WTC11 (cell line): ENCODE measurements around the gene ADAMTS2. TPM values are rescaled to one million over a fixed set of nuclear protein-coding genes. Genes with fewer than 3 reads are reported as not detected.

Experiments
- ATAC-seq: fragments of 200-7000 bp; cut with Tn5 transposase; 2 replicates; pipeline ENCODE4 v1.10.0; 2021; ENCODE audit warnings: mild to moderate bottlenecking, moderate library complexity
- CTCF ChIA-PET: fragments of 300-600 bp; sonication (Branson Sonifier 250); formaldehyde crosslinking; loops from one replicate; lab custom pipeline; 2021; ENCODE audit warnings: antibody characterized with exemption; lab: Charles Lee
- POLR2A ChIA-PET: fragments of 350-600 bp; sonication (Branson Sonifier 250); formaldehyde crosslinking; loops from one replicate; lab custom pipeline; 2021; ENCODE audit warnings: antibody characterized with exemption; lab: Charles Lee
- DNase-seq: peaks from one replicate; pipeline ENCODE4 v3.0.0; 2021; ENCODE audit warnings: low spot score
- H3K27ac Mint-ChIP-seq: 2 replicates; pipeline ENCODE4 v1.8.0; 2021; ENCODE audit warnings: mixed read lengths
- H3K27me3 Mint-ChIP-seq: 2 replicates; pipeline ENCODE4 v1.8.0; 2021; ENCODE audit warnings: low read depth, mild to moderate bottlenecking, moderate library complexity, mixed read lengths
- H3K36me3 Mint-ChIP-seq: 2 replicates; pipeline ENCODE4 v1.8.0; 2021; ENCODE audit warnings: mixed read lengths
- H3K4me1 Mint-ChIP-seq: 2 replicates; pipeline ENCODE4 v1.8.0; 2022; ENCODE audit warnings: mixed read lengths
- H3K4me3 Mint-ChIP-seq: 2 replicates; pipeline ENCODE4 v1.8.0; 2021; ENCODE audit warnings: mild to moderate bottlenecking, moderate library complexity, mixed read lengths
- H3K9me3 Mint-ChIP-seq: 2 replicates; pipeline ENCODE4 v1.8.0; 2021; ENCODE audit warnings: mixed read lengths
- CREB1 ChIP-seq: sonication (generic); formaldehyde crosslinking; IDR thresholded peaks from 2 replicates; pipeline ENCODE4 v1.8.0; 2023; ENCODE audit warnings: mild to moderate bottlenecking, missing genetic modification reagents
- NR1H2 ChIP-seq: sonication (generic); formaldehyde crosslinking; IDR thresholded peaks from 2 replicates; pipeline ENCODE4 v1.9.0; 2021; ENCODE audit warnings: mild to moderate bottlenecking, moderate library complexity, missing genetic modification reagents
- NR2C2 ChIP-seq: sonication (generic); formaldehyde crosslinking; IDR thresholded peaks from 2 replicates; pipeline ENCODE4 v1.8.0; 2022; ENCODE audit warnings: mild to moderate bottlenecking, missing genetic modification reagents
- RORB ChIP-seq: fragments of 250-450 bp; sonication (Bioruptor Pico); IDR thresholded peaks from 2 replicates; pipeline ENCODE4 v1.9.0; 2021; ENCODE audit warnings: mild to moderate bottlenecking
- SMAD4 ChIP-seq: sonication (generic); formaldehyde crosslinking; IDR thresholded peaks from 2 replicates; pipeline ENCODE4 v1.8.0; 2022; ENCODE audit warnings: mild to moderate bottlenecking, missing genetic modification reagents
- SP1 ChIP-seq: sonication (generic); formaldehyde crosslinking; conservative IDR thresholded peaks from 2 replicates; pipeline ENCODE4 v1.8.1; 2022; ENCODE audit warnings: missing genetic modification reagents
- TCF7 ChIP-seq: sonication (generic); formaldehyde crosslinking; IDR thresholded peaks from 2 replicates; pipeline ENCODE4 v1.8.0; 2022; ENCODE audit warnings: mild to moderate bottlenecking, low read depth, missing genetic modification reagents, moderate library complexity
- ZNF396 ChIP-seq: fragments of 250-450 bp; sonication (Bioruptor Pico); IDR thresholded peaks from 2 replicates; pipeline ENCODE4 v1.8.0; 2021; ENCODE audit warnings: mild to moderate bottlenecking, moderate library complexity, borderline replicate concordance
- total RNA-seq: library from RNA; stranded (reverse); gene quantifications from 3 replicates; pipeline ENCODE4 v1.2.3, GENCODE V29; 2021
- TF ChIP-seq, protein P1 (sequence below): fragments of 250-450 bp; sonication (Bioruptor Pico); IDR thresholded peaks from 2 replicates; pipeline ENCODE4 v1.9.0; 2021; ENCODE audit warnings: mild to moderate bottlenecking, borderline replicate concordance
- TF ChIP-seq, protein P2 (sequence below): sonication (generic); formaldehyde crosslinking; IDR thresholded peaks from 2 replicates; pipeline ENCODE4 v1.8.1; 2023; ENCODE audit warnings: mild to moderate bottlenecking, moderate library complexity, missing genetic modification reagents
- TF ChIP-seq, protein P3 (sequence below): fragments of 200-600 bp; IDR thresholded peaks from 2 replicates; pipeline ENCODE4 v1.8.0; 2022; ENCODE audit warnings: antibody characterized with exemption
- TF ChIP-seq, protein P4 (sequence below): sonication (generic); formaldehyde crosslinking; IDR thresholded peaks from 2 replicates; pipeline ENCODE4 v1.8.1; 2023; ENCODE audit warnings: mild to moderate bottlenecking, missing genetic modification reagents, moderate library complexity

The ADAMTS2 gene
- total RNA-seq, 1 experiment from 2014 or later = 11.2 TPM

DNA sequence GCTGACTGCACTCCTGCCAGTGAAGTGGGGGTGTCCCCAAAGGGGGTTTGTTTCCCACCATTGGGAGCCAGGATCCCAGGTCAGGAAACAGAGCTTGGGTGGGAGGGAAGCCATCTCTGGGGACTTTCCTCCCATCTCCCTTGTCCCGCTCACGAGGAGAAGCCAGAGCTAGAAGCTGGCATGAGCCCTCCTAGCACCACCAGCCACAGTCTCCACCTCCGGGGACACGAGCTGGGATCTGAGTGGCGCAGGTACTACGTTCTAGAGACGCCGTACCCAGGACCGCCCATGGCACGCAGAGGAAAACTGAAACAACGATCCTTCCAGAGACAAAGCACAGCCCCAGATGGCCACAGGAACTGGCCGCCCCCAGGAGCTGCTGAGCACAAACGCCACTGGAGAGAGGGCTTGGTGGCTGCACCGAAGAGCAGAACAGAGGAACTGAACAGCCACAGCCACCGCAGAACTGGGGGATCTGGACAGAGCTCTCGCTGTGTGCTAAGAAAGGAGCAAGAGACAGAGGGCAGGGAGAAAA is 29.8 kb downstream of the ADAMTS2 start:
- H3K27me3 Mint-ChIP-seq = no peaks in the 10 kb centered on the region
- H3K4me3 Mint-ChIP-seq = no peak overlapping the region
- ATAC-seq (no peak), DNase-seq (peak; percentile 8)
- H3K27ac Mint-ChIP-seq = peak overlapping the region; percentile 80
- no peaks in the 10 kb centered on the region; the same call in 1 of the 2 replicates for H3K36me3 Mint-ChIP-seq
- H3K9me3 Mint-ChIP-seq = peaks cover 14% of the 10 kb centered on the region
- POLR2A ChIA-PET = no interaction called here
- H3K4me1 Mint-ChIP-seq = 0 out of 2 replicates have a peak, but pooled peaks cover 6% of the 10 kb centered on the region
- TF ChIP-seq TCF7 (CRISPR knock-in tag) = no peak
- CTCF ChIA-PET = interaction anchor here (0.6 to 2.1 kb wide), 3 partner anchors 28 to 248 kb away, joined by 3 to 4 read pairs (median 3); no protein-coding TSS in a partner anchor

DNA sequence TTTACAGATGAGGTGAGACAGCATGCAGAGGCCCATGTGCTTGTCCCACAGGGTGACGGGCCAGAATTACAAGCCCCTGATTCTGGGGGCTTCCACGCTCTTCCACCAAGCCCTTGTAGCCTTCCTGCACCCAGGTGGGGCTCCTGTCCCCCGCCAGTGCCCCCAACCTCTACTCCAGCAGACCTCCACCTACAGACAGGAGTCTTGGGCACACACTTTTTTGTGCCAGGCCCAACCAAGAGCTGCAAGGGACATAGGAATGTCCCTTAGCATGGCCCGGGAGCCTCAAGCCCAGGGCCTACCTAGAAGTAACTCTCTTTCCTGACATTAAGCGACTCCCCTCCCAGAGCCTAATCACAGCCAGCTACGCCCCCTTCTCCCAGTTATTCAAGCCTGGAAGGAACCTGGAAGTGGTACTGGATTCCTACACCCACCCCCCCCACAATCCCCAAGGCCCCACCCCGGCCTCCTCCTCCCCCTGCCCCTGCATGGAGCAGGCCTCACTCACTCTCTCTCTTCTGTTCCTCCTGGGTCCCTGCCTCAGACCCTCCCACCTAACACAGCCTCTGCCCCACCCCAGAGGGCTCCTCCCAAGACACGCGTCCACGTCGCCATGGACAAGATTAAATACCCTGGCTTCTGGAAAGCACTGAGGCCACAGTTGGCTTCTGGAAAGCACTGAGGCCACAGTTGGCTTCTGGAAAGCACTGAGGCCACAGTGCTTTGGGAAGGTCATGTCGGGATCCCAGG is 30.5 kb downstream of the ADAMTS2 start:
- peaks cover 14% of the 10 kb centered on the region for H3K9me3 Mint-ChIP-seq
- no peak for ATAC-seq
- CTCF ChIA-PET = interaction anchor here (0.6 to 2.1 kb wide), 3 partner anchors 29 to 84 kb away, joined by 3 to 4 read pairs (median 3); no protein-coding TSS in a partner anchor

More for the DNA sequence above, 30.5 kb downstream of the ADAMTS2 start:
- Mint-ChIP-seq H3K36me3 (no peaks in the 10 kb centered on the region; the same call in 1 of the 2 replicates), H3K27me3 (no peaks in the 10 kb centered on the region), H3K4me3 (no peak overlapping the region), H3K27ac (peak overlapping the region; percentile 80), H3K4me1 (0 out of 2 replicates have a peak, but pooled peaks cover 2% of the 10 kb centered on the region)
- DNase-seq = peak; percentile 3
- POLR2A ChIA-PET = no interaction called here
- TF ChIP-seq SP1 = no peak
- TF ChIP-seq, protein P1, sequence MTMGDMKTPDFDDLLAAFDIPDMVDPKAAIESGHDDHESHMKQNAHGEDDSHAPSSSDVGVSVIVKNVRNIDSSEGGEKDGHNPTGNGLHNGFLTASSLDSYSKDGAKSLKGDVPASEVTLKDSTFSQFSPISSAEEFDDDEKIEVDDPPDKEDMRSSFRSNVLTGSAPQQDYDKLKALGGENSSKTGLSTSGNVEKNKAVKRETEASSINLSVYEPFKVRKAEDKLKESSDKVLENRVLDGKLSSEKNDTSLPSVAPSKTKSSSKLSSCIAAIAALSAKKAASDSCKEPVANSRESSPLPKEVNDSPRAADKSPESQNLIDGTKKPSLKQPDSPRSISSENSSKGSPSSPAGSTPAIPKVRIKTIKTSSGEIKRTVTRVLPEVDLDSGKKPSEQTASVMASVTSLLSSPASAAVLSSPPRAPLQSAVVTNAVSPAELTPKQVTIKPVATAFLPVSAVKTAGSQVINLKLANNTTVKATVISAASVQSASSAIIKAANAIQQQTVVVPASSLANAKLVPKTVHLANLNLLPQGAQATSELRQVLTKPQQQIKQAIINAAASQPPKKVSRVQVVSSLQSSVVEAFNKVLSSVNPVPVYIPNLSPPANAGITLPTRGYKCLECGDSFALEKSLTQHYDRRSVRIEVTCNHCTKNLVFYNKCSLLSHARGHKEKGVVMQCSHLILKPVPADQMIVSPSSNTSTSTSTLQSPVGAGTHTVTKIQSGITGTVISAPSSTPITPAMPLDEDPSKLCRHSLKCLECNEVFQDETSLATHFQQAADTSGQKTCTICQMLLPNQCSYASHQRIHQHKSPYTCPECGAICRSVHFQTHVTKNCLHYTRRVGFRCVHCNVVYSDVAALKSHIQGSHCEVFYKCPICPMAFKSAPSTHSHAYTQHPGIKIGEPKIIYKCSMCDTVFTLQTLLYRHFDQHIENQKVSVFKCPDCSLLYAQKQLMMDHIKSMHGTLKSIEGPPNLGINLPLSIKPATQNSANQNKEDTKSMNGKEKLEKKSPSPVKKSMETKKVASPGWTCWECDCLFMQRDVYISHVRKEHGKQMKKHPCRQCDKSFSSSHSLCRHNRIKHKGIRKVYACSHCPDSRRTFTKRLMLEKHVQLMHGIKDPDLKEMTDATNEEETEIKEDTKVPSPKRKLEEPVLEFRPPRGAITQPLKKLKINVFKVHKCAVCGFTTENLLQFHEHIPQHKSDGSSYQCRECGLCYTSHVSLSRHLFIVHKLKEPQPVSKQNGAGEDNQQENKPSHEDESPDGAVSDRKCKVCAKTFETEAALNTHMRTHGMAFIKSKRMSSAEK (CRISPR knock-in tag) = no peak
- TF ChIP-seq, protein P2, sequence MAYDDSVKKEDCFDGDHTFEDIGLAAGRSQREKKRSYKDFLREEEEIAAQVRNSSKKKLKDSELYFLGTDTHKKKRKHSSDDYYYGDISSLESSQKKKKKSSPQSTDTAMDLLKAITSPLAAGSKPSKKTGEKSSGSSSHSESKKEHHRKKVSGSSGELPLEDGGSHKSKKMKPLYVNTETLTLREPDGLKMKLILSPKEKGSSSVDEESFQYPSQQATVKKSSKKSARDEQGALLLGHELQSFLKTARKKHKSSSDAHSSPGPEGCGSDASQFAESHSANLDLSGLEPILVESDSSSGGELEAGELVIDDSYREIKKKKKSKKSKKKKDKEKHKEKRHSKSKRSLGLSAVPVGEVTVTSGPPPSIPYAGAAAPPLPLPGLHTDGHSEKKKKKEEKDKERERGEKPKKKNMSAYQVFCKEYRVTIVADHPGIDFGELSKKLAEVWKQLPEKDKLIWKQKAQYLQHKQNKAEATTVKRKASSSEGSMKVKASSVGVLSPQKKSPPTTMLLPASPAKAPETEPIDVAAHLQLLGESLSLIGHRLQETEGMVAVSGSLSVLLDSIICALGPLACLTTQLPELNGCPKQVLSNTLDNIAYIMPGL (CRISPR knock-in tag) = no peak
- TF ChIP-seq RORB (CRISPR knock-in tag) = no peak
- TF ChIP-seq CREB1 (CRISPR knock-in tag) = no peak
- TF ChIP-seq NR1H2 = no peak
- TF ChIP-seq, protein P3, sequence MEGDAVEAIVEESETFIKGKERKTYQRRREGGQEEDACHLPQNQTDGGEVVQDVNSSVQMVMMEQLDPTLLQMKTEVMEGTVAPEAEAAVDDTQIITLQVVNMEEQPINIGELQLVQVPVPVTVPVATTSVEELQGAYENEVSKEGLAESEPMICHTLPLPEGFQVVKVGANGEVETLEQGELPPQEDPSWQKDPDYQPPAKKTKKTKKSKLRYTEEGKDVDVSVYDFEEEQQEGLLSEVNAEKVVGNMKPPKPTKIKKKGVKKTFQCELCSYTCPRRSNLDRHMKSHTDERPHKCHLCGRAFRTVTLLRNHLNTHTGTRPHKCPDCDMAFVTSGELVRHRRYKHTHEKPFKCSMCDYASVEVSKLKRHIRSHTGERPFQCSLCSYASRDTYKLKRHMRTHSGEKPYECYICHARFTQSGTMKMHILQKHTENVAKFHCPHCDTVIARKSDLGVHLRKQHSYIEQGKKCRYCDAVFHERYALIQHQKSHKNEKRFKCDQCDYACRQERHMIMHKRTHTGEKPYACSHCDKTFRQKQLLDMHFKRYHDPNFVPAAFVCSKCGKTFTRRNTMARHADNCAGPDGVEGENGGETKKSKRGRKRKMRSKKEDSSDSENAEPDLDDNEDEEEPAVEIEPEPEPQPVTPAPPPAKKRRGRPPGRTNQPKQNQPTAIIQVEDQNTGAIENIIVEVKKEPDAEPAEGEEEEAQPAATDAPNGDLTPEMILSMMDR = no peak
- no peak for TF ChIP-seq TCF7 (CRISPR knock-in tag)
- no peak for TF ChIP-seq NR2C2
- TF ChIP-seq, protein P4, sequence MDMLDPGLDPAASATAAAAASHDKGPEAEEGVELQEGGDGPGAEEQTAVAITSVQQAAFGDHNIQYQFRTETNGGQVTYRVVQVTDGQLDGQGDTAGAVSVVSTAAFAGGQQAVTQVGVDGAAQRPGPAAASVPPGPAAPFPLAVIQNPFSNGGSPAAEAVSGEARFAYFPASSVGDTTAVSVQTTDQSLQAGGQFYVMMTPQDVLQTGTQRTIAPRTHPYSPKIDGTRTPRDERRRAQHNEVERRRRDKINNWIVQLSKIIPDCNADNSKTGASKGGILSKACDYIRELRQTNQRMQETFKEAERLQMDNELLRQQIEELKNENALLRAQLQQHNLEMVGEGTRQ (CRISPR knock-in tag) = no peak
- no peak for TF ChIP-seq SMAD4 (CRISPR knock-in tag)
- TF ChIP-seq ZNF396 = no peak
